GM20431 (cell line): ENCODE measurements around the gene TMEM253.

Experiments used
- in situ Hi-C: fragments of 300-500 bp; cut with MseI, MboI; formaldehyde crosslinking; loops from one replicate; pipeline ENCODE4 v1.15.0; 2020; ENCODE audit warnings: low sequenced_read_pairs; ENCODE audit not compliant: unreplicated experiment

Gene TMEM253

GRCh38 chr14:21149641-21150367 lies 48.9 kb downstream of the TMEM253 start:
- in situ Hi-C loops = no loop called here
